KMS-11 (cell line): ENCODE measurements around the gene EPS15.

Experiments used
- H2AFZ ChIP-seq: fragments of 200-600 bp; sonication (generic); 2 replicates; pipeline ENCODE4 v1.6.1; 2016; ENCODE audit warnings: antibody characterized with exemption, mixed run types, low read depth
- H3K27ac ChIP-seq: fragments of 200-600 bp; sonication (generic); 2 replicates; pipeline ENCODE4 v1.6.1; 2016; ENCODE audit warnings: mild to moderate bottlenecking, mixed run types
- H3K27me3 ChIP-seq: fragments of 200-600 bp; sonication (generic); 2 replicates; pipeline ENCODE4 v1.6.1; 2017; ENCODE audit warnings: mild to moderate bottlenecking, low read depth, mixed run types, moderate library complexity; ENCODE audit not compliant: insufficient read depth
- H3K36me3 ChIP-seq: fragments of 200-600 bp; sonication (generic); 2 replicates; pipeline ENCODE4 v1.6.1; 2017; ENCODE audit warnings: mild to moderate bottlenecking, mixed run types; ENCODE audit not compliant: insufficient read depth
- H3K4me1 ChIP-seq: fragments of 200-600 bp; sonication (generic); 2 replicates; pipeline ENCODE4 v1.6.1; 2016; ENCODE audit warnings: mild to moderate bottlenecking, low read depth, mixed run types; ENCODE audit not compliant: poor library complexity, severe bottlenecking
- H3K4me2 ChIP-seq: fragments of 200-600 bp; sonication (generic); 2 replicates; pipeline ENCODE4 v1.7.0; 2016; ENCODE audit warnings: mild to moderate bottlenecking, mixed run types
- H3K4me3 ChIP-seq: fragments of 200-600 bp; sonication (generic); IDR thresholded peaks from 2 replicates; pipeline ENCODE4 v1.6.1; 2017; ENCODE audit warnings: low read depth, low read length, mixed read lengths; ENCODE audit not compliant: insufficient read depth
- H3K79me2 ChIP-seq: fragments of 200-600 bp; sonication (generic); 2 replicates; pipeline ENCODE4 v1.6.1; 2016; ENCODE audit warnings: low read depth, mixed run types; ENCODE audit not compliant: insufficient read depth
- H3K9ac ChIP-seq: fragments of 200-600 bp; sonication (generic); 2 replicates; pipeline ENCODE4 v1.6.1; 2016; ENCODE audit warnings: mild to moderate bottlenecking, mixed run types
- H4K20me1 ChIP-seq: fragments of 200-600 bp; sonication (generic); 2 replicates; pipeline ENCODE4 v1.6.1; 2016; ENCODE audit warnings: mild to moderate bottlenecking, mixed run types; ENCODE audit not compliant: insufficient read depth
- TF ChIP-seq, protein P1 (sequence below): fragments of 200-600 bp; sonication (generic); conservative IDR thresholded peaks from 2 replicates; pipeline ENCODE4 v1.6.1; 2017; ENCODE audit warnings: low read depth, mild to moderate bottlenecking, antibody characterized with exemption, low read length, moderate library complexity, mixed read lengths

EPS15 gene

GRCh38 chr1:51340380-51340779 is 178.7 kb downstream of the EPS15 start:
- TF ChIP-seq, protein P1, sequence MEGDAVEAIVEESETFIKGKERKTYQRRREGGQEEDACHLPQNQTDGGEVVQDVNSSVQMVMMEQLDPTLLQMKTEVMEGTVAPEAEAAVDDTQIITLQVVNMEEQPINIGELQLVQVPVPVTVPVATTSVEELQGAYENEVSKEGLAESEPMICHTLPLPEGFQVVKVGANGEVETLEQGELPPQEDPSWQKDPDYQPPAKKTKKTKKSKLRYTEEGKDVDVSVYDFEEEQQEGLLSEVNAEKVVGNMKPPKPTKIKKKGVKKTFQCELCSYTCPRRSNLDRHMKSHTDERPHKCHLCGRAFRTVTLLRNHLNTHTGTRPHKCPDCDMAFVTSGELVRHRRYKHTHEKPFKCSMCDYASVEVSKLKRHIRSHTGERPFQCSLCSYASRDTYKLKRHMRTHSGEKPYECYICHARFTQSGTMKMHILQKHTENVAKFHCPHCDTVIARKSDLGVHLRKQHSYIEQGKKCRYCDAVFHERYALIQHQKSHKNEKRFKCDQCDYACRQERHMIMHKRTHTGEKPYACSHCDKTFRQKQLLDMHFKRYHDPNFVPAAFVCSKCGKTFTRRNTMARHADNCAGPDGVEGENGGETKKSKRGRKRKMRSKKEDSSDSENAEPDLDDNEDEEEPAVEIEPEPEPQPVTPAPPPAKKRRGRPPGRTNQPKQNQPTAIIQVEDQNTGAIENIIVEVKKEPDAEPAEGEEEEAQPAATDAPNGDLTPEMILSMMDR: no peak
- H3K4me1 ChIP-seq: no peaks in the 10 kb centered on the region
- no peak overlapping the region for H2AFZ ChIP-seq

GRCh38 chr1:51336711-51337110 is 182.4 kb downstream of the EPS15 start:
- no peak overlapping the region for H3K9ac ChIP-seq
- peaks cover 3% of the 10 kb centered on the region for H3K4me1 ChIP-seq
- no peaks in the 10 kb centered on the region for H3K27me3 ChIP-seq
- H4K20me1 ChIP-seq: no peaks in the 10 kb centered on the region
- TF ChIP-seq, protein P1: no peak
- H3K36me3 ChIP-seq: no peaks in the 10 kb centered on the region
- H3K4me2 ChIP-seq: no peak overlapping the region
- H3K79me2 ChIP-seq: no peaks in the 10 kb centered on the region
- no peak overlapping the region for H3K27ac ChIP-seq
- H3K4me3 ChIP-seq: no peak overlapping the region
- H2AFZ ChIP-seq: no peak overlapping the region

More at GRCh38 chr1:51340380-51340779, 178.7 kb downstream of the EPS15 start:
- Histone ChIP-seq H3K36me3 (no peaks in the 10 kb centered on the region), H3K4me3 (no peak overlapping the region), H3K27ac (no peak overlapping the region), H3K27me3 (no peaks in the 10 kb centered on the region), H3K9ac (no peak overlapping the region), H3K4me2 (no peak overlapping the region), H4K20me1 (no peaks in the 10 kb centered on the region), H3K79me2 (no peaks in the 10 kb centered on the region)

DNA sequence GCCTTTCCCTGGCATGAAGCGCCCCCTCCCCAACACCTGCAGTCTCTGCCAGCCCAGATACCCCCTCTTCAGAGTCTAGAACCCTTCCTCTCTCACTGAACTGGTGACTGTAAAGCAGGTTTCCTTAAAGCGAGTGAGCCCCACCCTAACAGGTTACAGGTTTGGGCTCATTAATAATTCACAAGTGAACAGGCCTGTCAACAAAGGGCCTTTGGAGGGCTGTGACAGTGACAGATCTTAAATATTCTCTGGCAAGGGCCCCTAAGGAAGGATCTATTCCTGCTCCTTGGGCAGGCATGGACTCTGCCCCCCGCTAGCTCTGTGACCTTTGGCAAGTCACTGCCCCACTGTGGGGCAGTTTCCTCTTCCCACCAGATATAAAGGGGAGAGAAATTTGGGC is 183.1 kb downstream of the EPS15 start:
- Histone ChIP-seq H3K36me3 (no peaks in the 10 kb centered on the region), H3K4me1 (peaks cover 9% of the 10 kb centered on the region), H3K27me3 (no peaks in the 10 kb centered on the region), H3K4me2 (no peak overlapping the region), H3K9ac (no peak overlapping the region), H3K27ac (no peak overlapping the region), H3K4me3 (no peak overlapping the region), H2AFZ (no peak overlapping the region), H3K79me2 (no peaks in the 10 kb centered on the region), H4K20me1 (no peaks in the 10 kb centered on the region)
- TF ChIP-seq, protein P1: no peak

DNA sequence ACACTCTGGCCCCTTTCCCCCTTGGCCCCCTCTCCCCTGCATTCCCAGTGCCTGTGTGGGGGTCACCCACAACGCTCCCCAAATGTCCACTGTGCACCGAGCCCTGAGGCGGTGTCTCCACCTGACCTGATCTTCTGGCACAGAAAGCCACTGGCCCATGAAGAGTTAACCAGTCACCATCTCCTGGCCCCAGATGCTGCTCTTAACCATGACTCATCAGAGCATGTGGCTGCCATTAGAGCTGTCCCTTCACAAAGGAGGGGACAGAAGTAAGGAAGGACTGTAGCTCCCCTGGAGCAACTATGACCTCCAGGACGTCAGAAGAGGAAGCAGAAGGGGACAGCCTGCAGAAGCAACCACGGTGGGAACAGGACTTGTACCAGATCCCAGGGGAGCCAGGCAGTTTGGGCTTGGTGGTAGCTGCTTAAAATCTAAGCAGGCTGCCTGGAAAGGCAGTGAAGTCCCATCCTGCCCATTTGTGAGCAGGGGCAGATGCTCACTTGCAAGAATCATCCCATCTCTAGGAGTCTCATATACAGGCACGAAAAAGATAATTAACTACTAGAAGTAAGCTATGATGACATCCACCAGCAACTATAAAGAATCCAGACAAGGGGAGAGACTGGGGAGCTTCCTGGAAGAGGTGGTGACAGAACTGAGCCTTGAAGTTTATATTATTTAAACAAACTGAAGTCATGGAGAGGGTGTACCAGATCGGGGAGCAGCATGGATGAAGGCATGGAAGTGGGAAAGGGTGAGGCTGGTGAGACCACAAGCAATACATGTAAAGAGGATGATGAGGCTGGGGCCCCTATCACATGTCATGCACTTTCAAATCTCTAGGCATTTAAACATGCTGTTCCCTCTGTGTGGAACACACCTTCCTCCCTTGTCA is 187.6 kb downstream of the EPS15 start:
- peak overlapping the region; percentile 29; the same call in 1 of the 2 replicates for H3K4me2 ChIP-seq
- no peak overlapping the region for H3K4me3 ChIP-seq
- peak overlapping the region; percentile 66; the same call in 1 of the 2 replicates for H2AFZ ChIP-seq
- peak overlapping the region; percentile 51; the same call in 1 of the 2 replicates for H3K9ac ChIP-seq
- peak overlapping the region; percentile 54 for H3K27ac ChIP-seq
- H3K27me3 ChIP-seq: no peaks in the 10 kb centered on the region
- peaks cover 9% of the 10 kb centered on the region for H3K4me1 ChIP-seq
- H3K36me3 ChIP-seq: no peaks in the 10 kb centered on the region
- no peaks in the 10 kb centered on the region for H3K79me2 ChIP-seq
- TF ChIP-seq, protein P1: no peak
- no peaks in the 10 kb centered on the region for H4K20me1 ChIP-seq
